Measurements from ENCODE around the gene WDR3.
"Not testable (repeated sequence)": the region's sequence is repeated elsewhere in the genome, so short reads cannot be mapped to it uniquely, and the experiment has no call there.

Gene WDR3

DNA sequence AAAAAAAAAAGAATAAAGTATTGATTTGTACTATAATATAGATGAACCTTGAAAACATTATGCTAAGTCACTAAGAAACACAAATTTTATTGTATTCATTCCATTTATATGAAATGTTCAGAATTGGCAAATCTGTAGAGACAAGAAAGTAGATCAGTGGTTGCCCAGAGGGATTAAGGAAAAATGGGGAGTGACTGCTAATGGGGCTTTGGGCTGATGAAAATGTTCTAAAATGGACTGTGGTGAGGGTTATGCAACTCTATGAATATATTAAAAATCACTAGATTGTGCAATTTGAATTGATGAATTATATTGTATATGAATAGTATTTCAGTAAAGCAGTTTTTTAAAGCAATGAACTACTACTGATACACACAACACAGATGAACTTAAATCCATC lies 10.2 kb upstream of the WDR3 start:
- no peaks in the 10 kb centered on the region for H3K9me3 ChIP-seq (ENCODE audit: insufficient read depth, low read length, severe bottlenecking)
- no peak overlapping the region for H3K9ac ChIP-seq (ENCODE audit: low read depth, low read length)
- H2AFZ ChIP-seq (ENCODE audit: low read depth, low read length), result no peak overlapping the region
- ATAC-seq (ENCODE audit: insufficient read depth, low read depth), result no peak
- 0 out of 2 replicates have a peak, but pooled peaks cover 4% of the 10 kb centered on the region for H4K20me1 ChIP-seq (ENCODE audit: insufficient read depth, low read length)
- TF ChIP-seq, protein P1, sequence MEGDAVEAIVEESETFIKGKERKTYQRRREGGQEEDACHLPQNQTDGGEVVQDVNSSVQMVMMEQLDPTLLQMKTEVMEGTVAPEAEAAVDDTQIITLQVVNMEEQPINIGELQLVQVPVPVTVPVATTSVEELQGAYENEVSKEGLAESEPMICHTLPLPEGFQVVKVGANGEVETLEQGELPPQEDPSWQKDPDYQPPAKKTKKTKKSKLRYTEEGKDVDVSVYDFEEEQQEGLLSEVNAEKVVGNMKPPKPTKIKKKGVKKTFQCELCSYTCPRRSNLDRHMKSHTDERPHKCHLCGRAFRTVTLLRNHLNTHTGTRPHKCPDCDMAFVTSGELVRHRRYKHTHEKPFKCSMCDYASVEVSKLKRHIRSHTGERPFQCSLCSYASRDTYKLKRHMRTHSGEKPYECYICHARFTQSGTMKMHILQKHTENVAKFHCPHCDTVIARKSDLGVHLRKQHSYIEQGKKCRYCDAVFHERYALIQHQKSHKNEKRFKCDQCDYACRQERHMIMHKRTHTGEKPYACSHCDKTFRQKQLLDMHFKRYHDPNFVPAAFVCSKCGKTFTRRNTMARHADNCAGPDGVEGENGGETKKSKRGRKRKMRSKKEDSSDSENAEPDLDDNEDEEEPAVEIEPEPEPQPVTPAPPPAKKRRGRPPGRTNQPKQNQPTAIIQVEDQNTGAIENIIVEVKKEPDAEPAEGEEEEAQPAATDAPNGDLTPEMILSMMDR (IDR thresholded peaks at IDR 0.05; ENCODE audit: borderline replicate concordance, extremely low read depth, low read length, poor library complexity, severe bottlenecking), result no peak
- no peak for TF ChIP-seq EZH2 (IDR thresholded peaks at IDR 0.05; ENCODE audit: borderline replicate concordance, low read depth, low read length, severe bottlenecking)
- DNase-seq, result no peak
- H3K4me2 ChIP-seq (ENCODE audit: insufficient read depth, low read length), result no peak overlapping the region
- no peak overlapping the region for H3K27ac ChIP-seq (ENCODE audit: low read length)
- H3K79me2 ChIP-seq (ENCODE audit: insufficient read depth, low read length), result peaks cover 3% of the 10 kb centered on the region; the same call in 1 of the 2 replicates
- no peak overlapping the region for H3K4me3 ChIP-seq (ENCODE audit: low read depth in 1 of 2, low read length in 2 of 2)
- H3K36me3 ChIP-seq (ENCODE audit: insufficient read depth, low read length), result peaks cover 42% of the 10 kb centered on the region
- H3K27me3 ChIP-seq (ENCODE audit: insufficient read depth, low read length, poor library complexity), result no peaks in the 10 kb centered on the region
- H3K4me1 ChIP-seq (ENCODE audit: insufficient read depth, low read length), result no peaks in the 10 kb centered on the region

DNA sequence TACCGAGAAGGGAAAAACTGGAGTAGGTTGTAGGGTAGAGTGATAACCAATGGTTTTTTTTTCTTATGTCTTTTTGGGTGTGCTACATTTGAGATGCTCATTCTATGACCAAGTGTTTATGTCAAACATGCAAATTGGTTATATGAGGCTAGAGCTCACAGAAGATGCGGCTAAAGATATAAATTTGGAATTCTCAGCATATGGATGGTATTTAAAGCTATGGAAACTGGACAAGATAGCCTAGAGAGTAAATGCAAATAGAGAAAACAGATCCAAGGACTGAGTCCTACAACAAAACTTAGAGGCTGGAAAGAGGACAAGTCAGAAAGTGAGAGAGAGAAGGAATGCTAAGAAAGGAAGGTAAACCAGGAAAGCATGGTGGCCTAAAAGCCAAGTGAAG lies 7.5 kb upstream of the WDR3 start:
- no peaks in the 10 kb centered on the region for H3K9me3 ChIP-seq (ENCODE audit: insufficient read depth, low read length, severe bottlenecking)
- H3K9ac ChIP-seq (ENCODE audit: low read depth, low read length), result no peak overlapping the region
- H4K20me1 ChIP-seq (ENCODE audit: insufficient read depth, low read length), result 0 out of 2 replicates have a peak, but pooled peaks cover 4% of the 10 kb centered on the region
- TF ChIP-seq, protein P1 (IDR thresholded peaks at IDR 0.05; ENCODE audit: borderline replicate concordance, extremely low read depth, low read length, poor library complexity, severe bottlenecking), result no peak
- no peak for TF ChIP-seq EZH2 (IDR thresholded peaks at IDR 0.05; ENCODE audit: borderline replicate concordance, low read depth, low read length, severe bottlenecking)
- 0 out of 2 replicates have a peak, but pooled peaks cover under 1% of the 10 kb centered on the region for H3K4me1 ChIP-seq (ENCODE audit: insufficient read depth, low read length)
- no peak overlapping the region for H2AFZ ChIP-seq (ENCODE audit: low read depth, low read length)
- H3K36me3 ChIP-seq (ENCODE audit: insufficient read depth, low read length), result peaks cover 25% of the 10 kb centered on the region
- DNase-seq (no peak), ATAC-seq (ENCODE audit: insufficient read depth, low read depth) (no peak)
- H3K27me3 ChIP-seq (ENCODE audit: insufficient read depth, low read length, poor library complexity), result no peaks in the 10 kb centered on the region
- no peak overlapping the region for H3K4me3 ChIP-seq (ENCODE audit: low read depth in 1 of 2, low read length in 2 of 2)
- no peak overlapping the region for H3K4me2 ChIP-seq (ENCODE audit: insufficient read depth, low read length)
- H3K79me2 ChIP-seq (ENCODE audit: insufficient read depth, low read length), result peaks cover 25% of the 10 kb centered on the region
- H3K27ac ChIP-seq (ENCODE audit: low read length), result no peak overlapping the region

DNA sequence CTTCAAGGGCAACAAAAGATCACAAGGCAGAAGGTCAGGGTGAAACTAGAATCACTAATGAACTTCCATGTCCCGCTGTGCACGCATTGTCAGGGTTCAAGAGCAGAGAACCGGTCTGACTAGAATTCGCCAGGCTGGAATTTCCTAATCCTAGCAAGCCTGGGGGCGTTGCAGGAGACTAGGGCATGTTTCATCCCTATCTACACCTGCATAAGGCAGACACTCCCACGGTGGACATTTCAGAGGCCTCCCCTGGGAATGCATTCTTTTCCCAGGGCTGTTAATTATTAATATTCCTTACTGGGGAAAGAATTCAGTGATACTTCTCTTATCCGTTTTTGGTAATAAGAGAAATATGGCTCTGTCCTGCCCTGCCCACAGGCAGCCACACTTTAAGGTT lies 6.8 kb upstream of the WDR3 start:
- ATAC-seq (ENCODE audit: insufficient read depth, low read depth); DNase-seq; H3K9me3 ChIP-seq (ENCODE audit: insufficient read depth, low read length, severe bottlenecking); H3K4me3 ChIP-seq (ENCODE audit: low read depth in 1 of 2, low read length in 2 of 2); H3K4me2 ChIP-seq (ENCODE audit: insufficient read depth, low read length); H2AFZ ChIP-seq (ENCODE audit: low read depth, low read length); H4K20me1 ChIP-seq (ENCODE audit: insufficient read depth, low read length); H3K27ac ChIP-seq (ENCODE audit: low read length); H3K9ac ChIP-seq (ENCODE audit: low read depth, low read length); H3K4me1 ChIP-seq (ENCODE audit: insufficient read depth, low read length); H3K27me3 ChIP-seq (ENCODE audit: insufficient read depth, low read length, poor library complexity): not testable (repeated sequence)
- Histone ChIP-seq H3K79me2 (ENCODE audit: insufficient read depth, low read length) (peaks cover 32% of the 10 kb centered on the region), H3K36me3 (ENCODE audit: insufficient read depth, low read length) (peaks cover 18% of the 10 kb centered on the region)

DNA sequence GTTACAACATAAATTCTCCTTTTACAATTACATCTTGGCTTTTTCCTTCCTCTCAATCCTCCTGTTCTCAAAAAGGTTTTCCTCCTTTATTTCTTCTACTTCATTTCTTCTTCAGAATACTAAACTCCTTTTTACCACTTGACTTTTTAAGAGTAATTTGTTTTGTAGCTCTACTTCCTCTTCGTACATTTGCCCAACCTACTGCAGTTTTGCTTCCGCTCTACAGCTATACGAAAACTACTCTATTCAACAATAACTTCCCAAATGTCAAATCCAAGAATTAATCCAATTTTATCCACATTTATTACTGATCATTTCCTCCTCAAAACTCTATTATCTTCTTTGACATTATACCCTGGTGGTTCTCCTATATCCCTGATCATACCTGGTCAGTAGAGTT lies 3.6 kb upstream of the WDR3 start:
- DNase-seq (no peak), ATAC-seq (ENCODE audit: insufficient read depth, low read depth) (no peak)
- H3K36me3 ChIP-seq (ENCODE audit: insufficient read depth, low read length), result no peaks in the 10 kb centered on the region; the same call in 1 of the 2 replicates
- no peaks in the 10 kb centered on the region for H3K9me3 ChIP-seq (ENCODE audit: insufficient read depth, low read length, severe bottlenecking)
- H2AFZ ChIP-seq (ENCODE audit: low read depth, low read length), result no peak overlapping the region
- H3K27ac ChIP-seq (ENCODE audit: low read length), result no peak overlapping the region
- no peak overlapping the region for H3K9ac ChIP-seq (ENCODE audit: low read depth, low read length)
- no peak for TF ChIP-seq EZH2 (IDR thresholded peaks at IDR 0.05; ENCODE audit: borderline replicate concordance, low read depth, low read length, severe bottlenecking)
- TF ChIP-seq, protein P1 (IDR thresholded peaks at IDR 0.05; ENCODE audit: borderline replicate concordance, extremely low read depth, low read length, poor library complexity, severe bottlenecking), result no peak
- no peak overlapping the region for H3K4me3 ChIP-seq (ENCODE audit: low read depth in 1 of 2, low read length in 2 of 2)
- H4K20me1 ChIP-seq (ENCODE audit: insufficient read depth, low read length), result peaks cover 13% of the 10 kb centered on the region; the same call in 1 of the 2 replicates
- H3K4me1 ChIP-seq (ENCODE audit: insufficient read depth, low read length), result peaks cover 29% of the 10 kb centered on the region
- no peaks in the 10 kb centered on the region for H3K27me3 ChIP-seq (ENCODE audit: insufficient read depth, low read length, poor library complexity)
- H3K4me2 ChIP-seq (ENCODE audit: insufficient read depth, low read length), result no peak overlapping the region
- peaks cover 65% of the 10 kb centered on the region for H3K79me2 ChIP-seq (ENCODE audit: insufficient read depth, low read length)

Data from DND-41 (cell line).